ENCODE measurements around the gene GDF9. TPM values are rescaled to one million over a fixed set of nuclear protein-coding genes. Genes with fewer than 3 reads are reported as not detected.
"Not testable (repeated sequence)": the region's sequence is repeated elsewhere in the genome, so short reads cannot be mapped to it uniquely, and the experiment has no call there.

The GDF9 gene
- polyA plus RNA-seq, 4 donors = 1.7 to 2.3 (median 1.9) TPM

DNA sequence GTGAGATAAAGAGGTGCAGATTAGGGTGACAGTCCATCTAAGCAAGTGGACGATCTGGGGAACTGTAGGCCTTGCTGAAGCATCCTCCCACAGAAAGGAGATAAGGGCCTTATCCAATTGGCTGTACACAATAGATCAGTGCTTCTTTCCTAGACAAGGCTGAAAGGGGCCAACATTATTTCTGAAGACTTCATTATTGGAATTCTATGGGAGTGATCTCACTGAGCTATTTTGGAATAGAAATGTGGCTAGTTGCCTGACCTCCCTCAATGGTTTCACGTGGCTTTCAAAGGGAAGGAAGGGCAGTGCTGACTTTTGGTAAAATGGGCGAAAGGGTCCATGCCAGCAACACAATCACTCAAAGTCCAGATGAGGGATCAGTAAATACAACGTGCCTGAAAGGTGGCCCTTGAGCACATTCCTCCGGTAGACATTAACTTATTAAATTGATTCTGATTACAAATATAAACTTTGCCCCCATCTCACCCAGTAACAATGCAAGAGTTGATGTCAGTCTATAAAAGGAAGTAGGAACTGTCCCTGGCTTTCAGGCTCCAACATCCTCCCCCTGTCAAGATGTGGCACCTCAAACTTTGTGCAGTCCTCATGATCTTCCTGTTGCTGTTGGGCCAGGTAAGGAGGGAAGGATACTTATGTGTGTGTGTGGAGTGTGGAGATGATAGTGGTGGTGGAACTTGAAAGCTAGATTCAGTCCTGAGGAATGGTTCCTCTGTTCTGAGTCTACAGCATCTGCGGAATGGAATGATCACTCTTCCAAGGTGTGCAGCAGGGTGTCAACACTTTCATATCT lies 7.1 kb upstream of the GDF9 start, which contains the start of gene LEAP2:
LEAP2 (plus strand) TSS at position 550 of the 811 bp plus-strand sequence; CDS start at position 577, 27 bp downstream.
- DNase-seq (ENCODE audit: low read depth in 4 of 4, low spot score in 3 of 4) = no peak

DNA sequence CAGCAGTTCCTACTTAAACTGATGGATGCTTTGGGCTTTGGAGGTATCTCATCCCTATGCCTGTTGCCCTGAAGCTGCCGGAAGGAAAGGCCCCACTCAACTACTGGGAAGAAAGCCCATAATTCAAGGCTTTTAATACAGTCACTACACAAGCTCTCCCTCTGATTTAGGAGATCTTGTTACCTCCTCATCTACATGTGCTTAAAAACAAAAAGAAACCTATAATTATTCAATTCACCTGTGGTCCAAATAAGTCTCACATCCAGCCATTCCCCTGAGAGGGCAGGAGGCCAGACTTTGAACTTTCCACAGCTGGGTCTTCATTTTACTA lies 6.5 kb upstream of the GDF9 start:
- no peak for DNase-seq (ENCODE audit: low read depth in 4 of 4, low spot score in 3 of 4)

DNA sequence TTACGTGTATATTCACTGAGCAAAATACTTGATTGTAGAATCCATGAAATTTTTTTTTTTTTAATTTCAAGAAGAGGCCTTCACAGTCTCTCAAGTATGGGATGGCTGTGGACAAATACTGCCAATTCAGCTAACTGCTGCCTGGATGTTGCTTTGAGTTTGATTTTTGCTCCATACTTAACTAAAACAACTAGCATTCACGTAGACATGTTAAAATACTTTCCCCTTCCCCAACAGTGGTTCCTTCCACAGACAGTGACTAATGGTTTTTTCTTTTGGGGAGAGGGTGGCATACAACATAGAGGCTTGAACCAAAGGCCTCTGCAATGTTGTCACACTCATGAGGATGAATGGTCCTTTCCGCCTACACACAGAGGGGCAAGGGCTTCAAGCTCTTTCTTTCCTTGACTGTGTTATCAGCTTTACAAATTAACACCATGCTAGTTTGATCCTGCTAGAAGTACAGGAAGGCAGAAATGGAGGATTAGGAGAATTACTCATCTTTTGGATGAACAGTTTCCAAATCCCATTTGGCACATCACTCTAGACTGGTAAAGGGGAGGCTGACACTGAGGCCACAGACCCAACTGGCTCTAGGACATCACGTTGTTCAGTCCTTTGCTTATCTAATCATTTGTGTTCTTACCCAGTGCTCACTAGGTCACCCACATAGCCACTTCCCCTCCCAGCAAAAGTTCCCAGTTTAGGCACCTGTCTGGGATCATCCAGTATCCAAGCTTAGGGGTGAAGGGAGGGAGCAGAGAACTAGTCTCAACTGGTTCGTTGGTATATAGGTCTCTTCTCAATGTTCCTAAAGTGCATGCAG lies 5.4 kb upstream of the GDF9 start:
- no peak for DNase-seq (ENCODE audit: low read depth in 4 of 4, low spot score in 3 of 4)

DNA sequence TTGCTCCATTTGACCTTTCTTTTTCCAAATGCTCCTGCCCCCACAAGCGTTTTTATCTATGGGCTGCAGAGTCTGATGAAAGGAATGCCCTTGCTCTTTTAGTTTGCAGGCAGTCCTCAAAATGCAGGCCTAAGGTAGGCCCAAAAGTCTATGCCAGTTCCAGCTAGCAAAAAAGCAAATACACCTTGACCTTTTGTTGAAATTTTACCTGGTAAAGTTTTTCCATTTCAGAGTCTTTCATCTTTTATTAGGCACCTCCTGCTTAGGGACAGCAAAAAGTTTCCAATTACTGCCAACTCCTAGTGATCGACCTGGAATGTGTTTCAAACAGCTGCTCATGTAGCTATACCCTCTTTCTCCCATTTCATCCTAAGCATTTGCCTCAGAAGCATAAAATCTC lies 4.5 kb upstream of the GDF9 start:
- no peak for DNase-seq (ENCODE audit: low read depth in 4 of 4, low spot score in 3 of 4)

DNA sequence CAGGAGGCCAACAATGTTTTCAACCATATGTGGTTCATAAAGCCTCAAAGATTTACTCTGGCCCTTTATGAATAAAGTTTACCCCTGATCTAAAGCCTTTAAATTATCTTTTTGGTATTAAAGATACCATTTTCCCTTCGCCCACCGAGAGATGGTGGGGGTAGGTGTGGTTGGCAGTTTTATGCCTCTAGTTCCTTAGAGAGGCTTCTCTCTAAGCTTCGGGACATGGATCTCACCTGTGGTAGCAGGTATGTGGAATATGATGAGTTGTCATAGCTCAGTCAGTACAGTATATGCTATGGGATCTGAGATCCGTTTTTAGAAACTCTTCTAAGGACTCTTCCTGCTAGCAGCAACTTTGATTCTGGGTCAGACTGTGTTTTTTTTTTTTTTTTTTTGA lies 2.5 kb upstream of the GDF9 start:
- no peak for DNase-seq (ENCODE audit: low read depth in 4 of 4, low spot score in 3 of 4)

DNA sequence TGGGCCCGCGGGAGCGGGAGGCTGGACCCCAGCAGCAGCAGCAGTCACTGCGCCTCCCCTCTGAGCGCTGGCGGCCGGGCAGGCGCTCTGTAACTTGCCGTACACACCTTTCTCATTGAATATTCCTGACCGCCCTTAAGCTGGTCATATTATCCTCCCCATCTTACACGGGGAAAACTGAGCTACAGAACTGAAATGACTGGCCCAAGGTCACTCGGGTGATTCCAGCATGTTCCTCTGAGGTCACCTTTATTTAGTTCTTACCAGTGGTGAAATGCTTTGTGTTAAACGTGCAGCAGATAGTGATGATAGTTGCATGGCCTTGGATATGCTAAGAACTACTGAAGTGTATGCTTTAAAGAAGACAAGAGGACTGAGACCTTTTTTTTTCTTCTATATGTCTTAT lies 780 bp upstream of the GDF9 start:
- DNase-seq (ENCODE audit: low read depth in 4 of 4, low spot score in 3 of 4) = no peak

DNA sequence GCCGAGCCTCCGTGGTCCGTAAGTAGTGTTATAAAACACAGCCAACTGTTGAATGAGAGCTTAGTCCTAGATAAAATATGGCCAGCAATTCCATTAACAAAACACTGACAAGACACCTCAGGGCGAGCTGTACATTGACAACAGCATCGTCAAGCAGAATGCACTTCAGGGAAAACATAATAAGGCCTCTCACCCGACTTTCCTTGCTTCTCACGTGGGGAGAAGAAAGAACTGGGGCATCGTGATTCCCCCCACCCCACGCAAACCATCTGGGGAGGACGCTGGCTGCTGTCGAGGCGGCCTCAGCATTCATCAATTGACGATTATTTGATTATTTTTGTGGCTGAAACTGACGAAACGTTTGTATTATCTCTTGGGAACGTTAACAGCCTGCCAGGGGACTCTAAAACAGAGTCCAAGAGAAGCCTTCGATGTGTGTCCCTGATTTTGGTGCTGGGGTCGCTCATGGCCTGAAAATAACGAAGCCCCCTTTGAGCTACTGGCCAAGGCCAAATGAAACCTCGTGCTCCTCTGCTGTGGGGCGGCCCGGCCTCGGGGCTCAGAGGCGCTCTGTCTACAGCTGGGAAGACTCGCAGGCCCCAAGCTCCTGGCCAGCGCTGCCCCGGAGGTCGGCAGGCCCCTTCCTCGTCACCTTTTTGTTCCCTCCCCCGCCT lies 464 bp downstream of the GDF9 start:
- DNase-seq (ENCODE audit: low read depth in 4 of 4, low spot score in 3 of 4) = no peak

DNA sequence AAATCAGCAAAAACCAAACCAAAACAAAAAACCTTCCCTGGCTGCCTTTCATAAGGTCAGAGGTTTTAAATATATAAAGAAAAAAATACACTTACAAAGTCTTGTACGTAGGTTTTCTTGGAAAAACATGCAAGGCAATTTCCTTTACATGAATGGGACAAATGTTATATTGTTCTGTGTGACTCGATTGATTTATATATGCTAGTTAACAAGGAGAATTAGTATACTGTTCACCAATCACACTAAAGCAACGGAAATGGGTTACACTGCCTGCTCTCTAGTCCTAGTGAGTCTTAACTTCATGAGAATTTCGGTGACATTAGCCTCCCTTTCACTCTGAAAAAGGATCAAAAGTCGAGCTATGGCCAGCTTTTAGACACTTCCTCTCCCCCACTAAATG lies 5.5 kb downstream of the GDF9 start:
- no peak for DNase-seq (ENCODE audit: low read depth in 4 of 4, low spot score in 3 of 4)

DNA sequence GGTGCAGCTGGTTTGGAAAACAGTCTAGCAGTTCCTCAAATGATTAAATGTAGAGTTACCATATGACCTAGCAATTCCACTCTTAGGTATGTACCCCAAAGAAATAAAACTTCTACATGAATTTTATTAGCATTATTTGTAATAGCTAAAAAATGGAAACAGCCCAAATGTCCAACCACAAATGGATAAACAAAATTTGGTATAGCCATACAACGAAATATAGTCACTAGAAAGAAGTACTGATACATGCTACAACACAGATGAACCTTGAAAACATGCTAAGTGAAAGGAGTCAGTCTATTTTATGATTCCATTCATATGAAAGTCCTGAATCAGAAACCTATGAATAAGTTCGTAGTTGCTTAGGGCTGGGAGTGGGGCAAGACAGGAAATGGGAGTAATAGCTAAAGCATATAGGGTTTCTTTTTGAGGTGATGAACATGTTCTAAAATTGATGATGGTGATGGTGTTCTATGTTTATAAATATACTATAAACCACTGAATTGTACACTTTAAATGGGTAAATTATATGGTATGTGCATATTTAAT lies 6.3 kb downstream of the GDF9 start:
- no peak for DNase-seq (ENCODE audit: low read depth in 4 of 4, low spot score in 3 of 4)

DNA sequence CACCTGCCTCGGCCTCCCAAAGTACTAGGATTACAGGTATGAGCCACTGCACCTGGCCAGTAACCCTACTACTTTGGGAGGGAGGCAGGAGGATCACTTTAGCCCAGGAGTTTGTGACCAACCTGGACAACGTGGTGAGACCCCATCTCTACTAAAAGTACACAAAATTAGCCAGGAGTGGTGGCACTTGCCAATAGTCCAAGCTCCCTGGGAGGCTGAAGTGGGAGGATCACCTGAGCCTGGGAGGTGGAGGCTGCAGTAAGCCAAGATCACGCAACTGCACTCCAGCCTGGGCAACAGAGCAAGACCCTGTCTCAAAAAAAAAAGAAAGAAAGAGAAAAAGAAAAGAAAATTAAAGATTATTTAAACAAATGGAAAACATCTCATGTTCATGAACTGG lies 10.3 kb downstream of the GDF9 start:
- DNase-seq (ENCODE audit: low read depth in 4 of 4, low spot score in 3 of 4) = no peak

DNA sequence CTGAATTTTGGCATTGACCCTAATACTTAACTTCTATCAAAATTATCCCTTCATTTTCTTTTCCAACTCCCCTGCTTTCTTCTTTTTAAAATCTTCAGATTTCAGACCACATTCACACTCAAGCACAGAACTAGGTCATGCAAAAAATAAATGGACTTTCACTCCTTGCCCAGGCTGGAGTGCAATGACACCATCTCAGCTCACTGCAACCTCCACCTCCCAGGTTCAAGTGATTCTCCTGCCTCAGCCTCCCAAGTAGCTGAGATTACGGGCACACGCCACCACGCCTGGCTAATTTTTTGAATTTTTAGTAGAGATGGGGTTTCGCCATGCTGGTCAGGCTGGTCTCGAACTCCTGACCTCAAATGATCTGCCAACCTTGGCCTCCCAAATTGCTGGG lies 11.3 kb downstream of the GDF9 start:
- DNase-seq (ENCODE audit: low read depth in 4 of 4, low spot score in 3 of 4) = not testable (repeated sequence)

DNA sequence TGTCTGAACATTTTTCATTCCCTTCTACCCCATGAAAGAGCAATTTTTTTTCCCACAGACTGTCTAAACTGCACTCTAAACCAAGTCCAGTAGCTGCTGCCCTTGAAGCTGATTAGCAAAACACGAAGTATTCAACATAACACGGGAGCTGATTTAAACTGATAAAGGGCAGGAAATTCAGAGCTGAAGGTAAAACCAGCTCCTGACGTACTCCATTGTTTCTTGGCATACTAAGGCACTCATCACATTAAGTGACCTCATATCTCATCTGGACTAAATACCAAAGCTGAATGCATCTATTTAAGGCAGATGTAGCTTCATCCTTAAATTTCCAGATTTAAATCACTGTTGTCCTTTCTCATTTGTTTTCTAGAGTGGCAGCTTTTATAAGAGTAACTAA lies 12.0 kb downstream of the GDF9 start:
- no peak for DNase-seq (ENCODE audit: low read depth in 4 of 4, low spot score in 3 of 4)

DNA sequence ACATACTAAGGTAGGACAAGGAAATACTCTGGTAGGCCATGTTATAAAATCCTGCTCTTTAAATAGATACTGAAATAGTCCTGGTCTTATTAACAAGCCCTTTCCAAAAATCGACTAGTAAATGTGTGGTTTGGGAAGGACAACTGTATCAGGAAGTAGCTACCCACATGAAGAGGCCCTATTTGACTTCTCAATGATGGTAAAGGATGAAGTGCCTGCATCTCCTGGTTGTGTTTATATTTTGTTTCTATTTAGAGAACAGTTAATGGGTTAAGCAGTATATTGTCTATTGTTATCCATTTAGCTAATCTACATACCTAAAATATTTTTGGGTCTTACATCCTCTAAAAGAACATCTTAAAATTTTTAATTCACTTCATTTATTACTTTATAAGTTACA lies 12.5 kb downstream of the GDF9 start:
- no peak for DNase-seq (ENCODE audit: low read depth in 4 of 4, low spot score in 3 of 4)

DNA sequence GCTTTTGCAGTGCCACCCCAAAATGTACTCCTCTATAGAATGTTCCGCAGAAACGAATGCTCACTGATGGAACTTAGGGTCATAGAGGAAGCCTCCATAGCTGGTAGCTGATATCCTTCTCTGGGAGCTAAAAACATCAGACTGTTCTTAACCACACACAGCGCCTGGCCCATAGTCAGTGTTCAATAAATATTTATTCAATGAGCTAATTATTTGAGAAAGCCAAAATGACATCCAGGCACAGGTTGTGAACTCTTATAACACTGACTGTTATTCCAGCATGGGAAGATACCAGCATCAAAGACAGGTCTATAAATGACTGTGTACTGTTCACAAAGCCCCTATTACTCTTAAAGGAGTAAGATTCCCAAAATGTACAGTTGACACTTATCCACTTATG lies 12.9 kb downstream of the GDF9 start:
- no peak for DNase-seq (ENCODE audit: low read depth in 4 of 4, low spot score in 3 of 4)

DNA sequence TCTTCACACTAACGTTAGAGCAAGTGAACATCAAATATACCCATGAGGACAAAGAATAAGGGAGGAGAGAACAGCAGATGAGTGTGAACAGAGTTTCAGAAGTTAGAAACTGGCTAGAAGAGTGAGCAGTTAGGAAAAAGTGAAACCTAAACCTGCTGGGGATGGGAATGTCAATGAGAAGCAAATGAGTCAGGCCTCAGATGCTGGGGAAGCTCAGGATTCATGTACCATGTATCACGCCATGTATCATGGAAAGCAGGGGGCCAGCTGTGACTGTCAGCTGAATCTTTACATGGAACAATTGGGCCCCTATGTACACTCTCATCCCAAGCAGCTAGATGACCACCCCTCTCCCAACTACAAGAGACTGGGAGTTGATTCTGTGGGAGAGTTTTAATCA lies 16.2 kb downstream of the GDF9 start:
- no peak for DNase-seq (ENCODE audit: low read depth in 4 of 4, low spot score in 3 of 4)

DNA sequence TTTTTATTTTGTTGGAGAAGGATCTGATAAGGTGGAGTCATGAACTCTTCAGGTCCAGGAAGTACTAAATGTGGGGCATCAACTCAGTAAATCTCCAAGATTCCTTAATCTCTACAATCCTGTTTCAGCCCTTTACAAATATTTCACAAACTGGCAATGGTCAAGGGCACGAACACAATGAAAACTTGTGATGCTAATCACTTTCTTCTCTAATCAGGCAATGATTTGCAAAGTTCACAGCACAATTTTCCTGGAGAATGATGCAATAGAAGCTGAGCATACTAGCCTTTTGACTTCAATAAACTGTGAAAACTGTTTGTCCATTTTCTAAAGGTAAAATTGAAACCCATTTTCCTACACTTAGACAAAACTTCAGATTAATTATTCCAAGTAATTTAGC lies 16.9 kb downstream of the GDF9 start:
- no peak for DNase-seq (ENCODE audit: low read depth in 4 of 4, low spot score in 3 of 4)

DNA sequence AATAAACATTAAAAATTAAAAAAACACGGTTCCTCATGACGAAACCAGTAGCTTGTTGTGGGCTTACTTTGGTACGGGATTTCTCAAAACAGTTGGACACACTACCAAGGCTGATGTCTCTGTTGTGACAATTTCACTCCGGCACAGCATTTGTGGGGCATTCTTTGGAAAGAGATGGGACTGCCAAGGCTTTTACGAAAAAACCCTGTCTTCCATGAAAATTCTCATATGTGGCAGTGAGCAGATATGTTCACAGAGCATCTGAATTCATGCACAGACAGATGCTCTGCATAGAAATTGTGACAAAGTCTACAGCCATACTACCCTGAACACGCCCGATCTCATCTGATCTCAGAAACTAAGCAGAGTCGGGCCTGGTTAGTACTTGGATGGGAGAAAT lies 18.0 kb downstream of the GDF9 start:
- DNase-seq (ENCODE audit: low read depth in 4 of 4, low spot score in 3 of 4) = no peak

DNA sequence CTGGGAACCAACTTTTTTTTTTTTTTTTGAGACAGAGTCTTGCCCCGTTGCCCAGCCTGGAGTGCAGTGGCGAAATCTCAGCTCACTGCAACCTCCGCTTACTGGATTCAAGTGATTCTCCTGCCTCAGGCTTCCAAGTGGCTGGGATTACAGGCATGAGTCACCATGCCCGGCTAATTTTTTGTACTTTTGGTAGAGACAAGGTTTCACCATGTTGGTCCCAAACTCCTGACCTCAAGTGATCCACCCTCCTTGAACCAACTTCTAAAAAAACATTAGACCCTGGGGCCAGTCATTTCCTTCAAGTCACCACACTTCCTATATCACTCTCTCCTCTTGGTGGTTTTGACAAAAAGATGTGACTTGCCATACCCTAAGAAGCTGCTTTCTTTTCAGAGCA lies 25.0 kb downstream of the GDF9 start:
- DNase-seq (ENCODE audit: low read depth in 4 of 4, low spot score in 3 of 4) = no peak

DNA sequence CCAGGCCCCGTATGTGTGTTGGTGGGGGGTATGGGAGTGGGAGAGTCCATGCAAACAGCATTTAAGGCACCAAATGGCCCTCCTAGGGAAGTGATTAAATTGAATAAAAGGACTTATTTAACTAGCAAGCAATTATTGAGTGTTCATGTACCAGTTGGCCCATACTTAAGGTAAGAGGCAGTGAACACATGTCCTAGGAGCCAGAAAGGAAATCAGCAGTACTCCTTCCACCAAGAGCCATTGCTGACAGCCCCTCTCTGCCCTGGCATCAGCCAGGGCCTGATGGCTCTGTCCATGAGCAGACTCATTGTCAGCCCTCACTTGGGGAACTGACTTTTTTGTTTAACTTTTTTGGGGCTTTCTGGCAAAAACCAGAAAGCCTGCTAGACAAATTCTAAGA lies 25.4 kb downstream of the GDF9 start:
- no peak for DNase-seq (ENCODE audit: low read depth in 4 of 4, low spot score in 3 of 4)

DNA sequence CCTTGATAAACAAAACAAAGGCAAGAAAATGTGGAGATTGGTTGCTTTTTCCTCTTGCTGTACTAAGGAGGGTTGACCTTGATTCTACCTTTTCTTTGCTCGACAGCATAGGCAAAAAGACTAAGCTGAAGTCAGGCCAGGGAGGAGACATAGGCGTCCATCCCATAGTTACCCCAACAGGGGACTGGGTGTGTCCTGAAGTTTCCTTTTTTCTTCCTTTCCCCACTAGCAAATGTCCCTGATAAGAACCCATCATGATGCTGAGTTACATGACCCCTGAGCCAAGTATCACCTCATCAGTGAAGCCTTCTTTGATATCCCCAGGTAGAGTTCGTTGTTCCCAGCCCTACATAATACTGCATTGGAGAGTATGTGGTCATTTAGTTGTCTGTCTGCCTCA lies 26.0 kb downstream of the GDF9 start:
- DNase-seq (ENCODE audit: low read depth in 4 of 4, low spot score in 3 of 4) = no peak

All from right renal pelvis (tissue), 4 donors.